Measurements from ENCODE around the gene CNTNAP5. TPM values are rescaled to one million over a fixed set of nuclear protein-coding genes. Genes with fewer than 3 reads are reported as not detected.

CNTNAP5 gene
- total and polyA plus RNA-seq, 2 of the 13 experiments (the other 11 are each of a cell fraction or from before 2014, with no cell fraction given), result not detected

- ATAC-seq (no peak), FAIRE-seq (no peak), DNase-seq (ENCODE audit: low spot score) (no peak)
- Histone ChIP-seq H3K9me3 (ENCODE audit: low read length) (no peaks in the 10 kb centered on the region), H3K27me3 (ENCODE audit: control insufficient read depth in 1 of 2, insufficient read depth in 2 of 2, low read length in 2 of 2) (no peaks in the 10 kb centered on the region), H3K79me2 (ENCODE audit: insufficient read depth, low read length) (no peaks in the 10 kb centered on the region), H3K4me1 (ENCODE audit: insufficient read depth, low read length) (peaks cover 67% of the 10 kb centered on the region), H2AFZ (ENCODE audit: low read length) (no peak overlapping the region), H4K20me1 (ENCODE audit: insufficient read depth, low read length) (no peaks in the 10 kb centered on the region), H3K36me3 (replicated peaks in 1 of 2; ENCODE audit: control insufficient read depth in 1 of 2, insufficient read depth in 2 of 2, low read length in 2 of 2) (no peaks in the 10 kb centered on the region), H3K4me2 (ENCODE audit: low read depth, low read length) (no peak overlapping the region), H3K9ac (ENCODE audit: insufficient read depth, low read depth, low read length) (no peak overlapping the region), H3K4me3 (replicated peaks in 1 of 3; ENCODE audit: insufficient read depth in 1 of 3, low read depth in 2 of 3, low read length in 3 of 3) (no peak overlapping the region), H3K27ac (ENCODE audit: extremely low read length, insufficient read depth, low read length) (no peak overlapping the region)
- no TSS peak for BruUV-seq (replicated peaks)
- in situ Hi-C loops (cut with HindIII; ENCODE audit: extremely low pct_ligation_motif_present, low pct_unique_long_range_greater_than_20kb), result no loop called here
- ChIA-PET POLR2A (interaction anchor here (0.9 kb wide), 1 partner anchor 29 kb away, joined by 4 read pairs; no protein-coding TSS in a partner anchor), CTCF (ENCODE audit: low intra/inter-chr PET ratio, low total read pairs) (no interaction called here)
- WGBS (ENCODE audit: low lambda C conversion rate), result 82% methylated on average over 3 of the region's 3 CpGs
- intact Hi-C loops (cut with micrococcal nuclease; ENCODE audit: unreplicated experiment), result loop anchor here (5.0 kb wide), 1 partner anchor 75 kb away; no protein-coding TSS in a partner anchor
- TF ChIP-seq MAFF (IDR thresholded peaks at IDR 0.05; ENCODE audit: low read depth, low read length), result peak; percentile 62; the same call in 1 of the 2 replicates
- TF ChIP-seq MAFK (conservative IDR thresholded peaks at IDR 0.05 in 1 of 2, IDR thresholded peaks at IDR 0.05 in 1 of 2; ENCODE audit: low read length in 2 of 2), result peak; percentile 64 to 73
- TF ChIP-seq ZNF75D (CRISPR knock-in tag; IDR thresholded peaks at IDR 0.05; ENCODE audit: borderline replicate concordance), result no peak
- no peak for TF ChIP-seq ZNF263 (CRISPR knock-in tag; IDR thresholded peaks at IDR 0.05)
Observed at GRCh38 chr2:124571836-124572235, 546.7 kb downstream of the CNTNAP5 start.

GRCh38 chr2:124572934-124573634, 548.0 kb downstream of the CNTNAP5 start:
- in situ Hi-C loops (cut with HindIII; ENCODE audit: extremely low pct_ligation_motif_present, low pct_unique_long_range_greater_than_20kb), result no loop called here
- H4K20me1 ChIP-seq (ENCODE audit: insufficient read depth, low read length), result no peaks in the 10 kb centered on the region
- no peak overlapping the region for H3K9ac ChIP-seq (ENCODE audit: insufficient read depth, low read depth, low read length)
- no peak overlapping the region for H2AFZ ChIP-seq (ENCODE audit: low read length)
- no peaks in the 10 kb centered on the region for H3K79me2 ChIP-seq (ENCODE audit: insufficient read depth, low read length)
- no peak for DNase-seq (ENCODE audit: low spot score)
- no peaks in the 10 kb centered on the region for H3K27me3 ChIP-seq (ENCODE audit: control insufficient read depth in 1 of 2, insufficient read depth in 2 of 2, low read length in 2 of 2)
- no peak for ATAC-seq
- no peaks in the 10 kb centered on the region for H3K9me3 ChIP-seq (ENCODE audit: low read length)
- WGBS (ENCODE audit: low lambda C conversion rate), result 0% methylated on average over 1 of the region's 1 CpG
- H3K4me2 ChIP-seq (ENCODE audit: low read depth, low read length), result peak overlapping the region; percentile 23
- peak; percentile 57 for FAIRE-seq
- H3K4me3 ChIP-seq (replicated peaks in 1 of 3; ENCODE audit: insufficient read depth in 1 of 3, low read depth in 2 of 3, low read length in 3 of 3), result no peak overlapping the region
- ChIA-PET POLR2A (no interaction called here), CTCF (ENCODE audit: low intra/inter-chr PET ratio, low total read pairs) (no interaction called here)
- no peaks in the 10 kb centered on the region for H3K36me3 ChIP-seq (replicated peaks in 1 of 2; ENCODE audit: control insufficient read depth in 1 of 2, insufficient read depth in 2 of 2, low read length in 2 of 2)
- peaks cover 62% of the 10 kb centered on the region for H3K4me1 ChIP-seq (ENCODE audit: insufficient read depth, low read length)
- BruUV-seq (replicated peaks), result no TSS peak
- intact Hi-C loops (cut with micrococcal nuclease; ENCODE audit: unreplicated experiment), result loop anchor here (5.0 kb wide), 1 partner anchor 74 kb away; no protein-coding TSS in a partner anchor
- H3K27ac ChIP-seq (ENCODE audit: extremely low read length, insufficient read depth, low read length), result no peak overlapping the region
- TF ChIP-seq SOX6 (IDR thresholded peaks at IDR 0.05), result no peak
- peak; percentile 38; the same call in 1 of the 2 replicates for TF ChIP-seq SOX6 (CRISPR knock-in tag; IDR thresholded peaks at IDR 0.05)
- TF ChIP-seq ZNF280B (CRISPR knock-in tag; IDR thresholded peaks at IDR 0.05; ENCODE audit: borderline replicate concordance), result no peak
- peak; percentile 6; the same call in 1 of the 2 replicates for TF ChIP-seq ZNF644 (CRISPR knock-in tag; IDR thresholded peaks at IDR 0.05; ENCODE audit: low read depth)
- TF ChIP-seq ARNT (IDR thresholded peaks at IDR 0.05), result no peak
- peak in 1 of 2 experiments; percentile 11; a peak in 1 of 4 replicates for TF ChIP-seq EP300 (IDR thresholded peaks at IDR 0.05; ENCODE audit: low read depth in 2 of 2, low read length in 2 of 2)
- TF ChIP-seq EP300 (CRISPR knock-in tag; IDR thresholded peaks at IDR 0.05; ENCODE audit: borderline replicate concordance), result no peak
- TF ChIP-seq SP5 (CRISPR knock-in tag; IDR thresholded peaks at IDR 0.05; ENCODE audit: borderline replicate concordance, low read depth), result peak; percentile 69
- TF ChIP-seq PAXIP1 (CRISPR knock-in tag; conservative IDR thresholded peaks at IDR 0.05), result 0 out of 2 replicates have a peak, but pooled peaks have one; percentile 17
